GM12801 (cell line): Measurements from ENCODE around the gene ANKUB1.

Source experiments
- CTCF ChIP-seq: IDR thresholded peaks from one replicate; pipeline ENCODE4 v1.5.1; 2011; ENCODE audit warnings: control low read depth; ENCODE audit not compliant: insufficient read length; ENCODE audit errors: extremely low read depth

Gene ANKUB1

GRCh38 chr3:149826636-149827035 is 34.3 kb upstream of the ANKUB1 start:
- no peak for TF ChIP-seq CTCF

- no peak for TF ChIP-seq CTCF
Observed at GRCh38 chr3:149820183-149820582, 27.8 kb upstream of the ANKUB1 start.

GRCh38 chr3:149819432-149819831 is 27.1 kb upstream of the ANKUB1 start:
- TF ChIP-seq CTCF: no peak

GRCh38 chr3:149816986-149817385 is 24.6 kb upstream of the ANKUB1 start:
- TF ChIP-seq CTCF: no peak

GRCh38 chr3:149816311-149816710 is 24.0 kb upstream of the ANKUB1 start:
- TF ChIP-seq CTCF: no peak

GRCh38 chr3:149815728-149816127 is 23.4 kb upstream of the ANKUB1 start:
- no peak for TF ChIP-seq CTCF

GRCh38 chr3:149815321-149815720 is 23.0 kb upstream of the ANKUB1 start:
- no peak for TF ChIP-seq CTCF
